CD4-positive, alpha-beta T cell (primary cell): ENCODE results near the gene TSPAN12. TPM values are rescaled to one million over a fixed set of nuclear protein-coding genes. Genes with fewer than 3 reads are reported as not detected.

Experiments used
- ATAC-seq: fragments of 200-7000 bp; cut with Tn5 transposase; one replicate; pipeline ENCODE4 v1.10.0; 2022; ENCODE audit warnings: mild to moderate bottlenecking; ENCODE audit not compliant: poor library complexity
- CTCF ChIA-PET: fragments of 350-600 bp; sonication (Branson Sonifier 250); formaldehyde crosslinking; loops from one replicate; lab custom pipeline; 2021; ENCODE audit warnings: antibody characterized with exemption, inconsistent platforms; lab: Charles Lee
- POLR2A ChIA-PET: fragments of 350-600 bp; sonication (Branson Sonifier 250); formaldehyde crosslinking; loops from one replicate; lab custom pipeline; 2021; ENCODE audit warnings: antibody characterized with exemption, inconsistent platforms; lab: Charles Lee
- DNase-seq, 14 experiments: peaks; one replicate each; pipeline ENCODE4 v3.0.0-alpha.2; 2013 to 2020; ENCODE audit warnings: mixed read lengths in 2 of 14
- H3K27ac ChIP-seq, 2 donors: one replicate each; pipeline versions ENCODE4 v1.5.1 to v1.7.0; 2013; ENCODE audit warnings: low read length in 2 of 2, low read depth in 1 of 2, mild to moderate bottlenecking in 1 of 2
- H3K27me3 ChIP-seq, 2 experiments: 1 replicate in 1 of 2; 2 replicates in 1 of 2; pipeline versions ENCODE4 v1.6.1 to v1.7.0; 2013; ENCODE audit warnings: low read length in 2 of 2, control low read depth in 1 of 2, mild to moderate bottlenecking in 1 of 2, moderate library complexity in 1 of 2; ENCODE audit not compliant: insufficient read depth in 2 of 2, control insufficient read depth in 1 of 2
- H3K36me3 ChIP-seq: one replicate; pipeline ENCODE4 v1.6.1; 2013; ENCODE audit warnings: low read length, control low read depth; ENCODE audit not compliant: insufficient read depth
- H3K4me1 ChIP-seq: one replicate; pipeline ENCODE4 v1.6.1; 2013; ENCODE audit warnings: low read length, control low read depth; ENCODE audit not compliant: insufficient read depth
- H3K4me3 ChIP-seq: one replicate; pipeline ENCODE4 v1.5.1; 2013; ENCODE audit warnings: mild to moderate bottlenecking, low read length, moderate library complexity
- H3K9me3 ChIP-seq, 2 experiments: 1 replicate in 1 of 2; 2 replicates in 1 of 2; pipeline versions ENCODE4 v1.6.1 to v1.7.0; 2013; ENCODE audit warnings: low read length in 2 of 2, mild to moderate bottlenecking in 2 of 2, control low read depth in 1 of 2, moderate library complexity in 1 of 2; ENCODE audit not compliant: control insufficient read depth in 1 of 2, insufficient read depth in 1 of 2
- H3K27ac Mint-ChIP-seq: one replicate; pipeline ENCODE4 v1.8.0; 2020; ENCODE audit warnings: mixed read lengths
- H3K27me3 Mint-ChIP-seq: one replicate; pipeline ENCODE4 v1.8.0; 2021; ENCODE audit warnings: mixed read lengths
- H3K36me3 Mint-ChIP-seq: one replicate; pipeline ENCODE4 v1.8.0; 2021; ENCODE audit warnings: low read depth, mixed read lengths
- H3K4me1 Mint-ChIP-seq: one replicate; pipeline ENCODE4 v1.8.0; 2021; ENCODE audit warnings: low read depth, mixed read lengths
- H3K4me3 Mint-ChIP-seq: one replicate; pipeline ENCODE4 v1.8.0; 2020; ENCODE audit warnings: mild to moderate bottlenecking, mixed read lengths
- H3K9me3 Mint-ChIP-seq: one replicate; pipeline ENCODE4 v1.8.0; 2020; ENCODE audit warnings: mixed read lengths
- intact Hi-C, 2 experiments: fragments of 100-400 bp; cut with DNase I in 1 of 2; cut with micrococcal nuclease in 1 of 2; formaldehyde crosslinking; loops; one replicate each; pipeline versions ENCODE4 v1.15.1 to v1.9.0; 2023 to 2025; cut with DNase I, micrococcal nuclease
- total RNA-seq, 174 experiments: library from RNA in 2 of 174; stranded (reverse) in 2 of 174; gene quantifications; one replicate each; pipeline ENCODE4 v1.2.3 and lab custom pipeline; 2021 to 2026
- TF ChIP-seq, protein P1 (sequence below): fragments of 200-600 bp; IDR thresholded peaks from one replicate; pipeline ENCODE4 v1.8.0; 2022; ENCODE audit warnings: antibody characterized with exemption, mild to moderate bottlenecking

TSPAN12 gene
- total RNA-seq, 2 experiments from 2014 or later, result not detected

- Mint-ChIP-seq H3K27me3 (peaks cover 68% of the 10 kb centered on the region), H3K4me1 (no peaks in the 10 kb centered on the region), H3K9me3 (no peaks in the 10 kb centered on the region), H3K36me3 (no peaks in the 10 kb centered on the region), H3K27ac (no peak overlapping the region), H3K4me3 (no peak overlapping the region)
- ChIA-PET CTCF (no interaction called here), POLR2A (no interaction called here)
- Histone ChIP-seq H3K4me1 (peaks cover under 1% of the 10 kb centered on the region), H3K4me3 (no peak overlapping the region), H3K9me3 (no peaks in the 10 kb centered on the region), H3K36me3 (no peaks in the 10 kb centered on the region), H3K27ac (no peak overlapping the region), H3K27me3 (peaks cover 17 to 45% of the 10 kb centered on the region in 2 experiments)
- intact Hi-C loops, result no loop called here
- TF ChIP-seq, protein P1, sequence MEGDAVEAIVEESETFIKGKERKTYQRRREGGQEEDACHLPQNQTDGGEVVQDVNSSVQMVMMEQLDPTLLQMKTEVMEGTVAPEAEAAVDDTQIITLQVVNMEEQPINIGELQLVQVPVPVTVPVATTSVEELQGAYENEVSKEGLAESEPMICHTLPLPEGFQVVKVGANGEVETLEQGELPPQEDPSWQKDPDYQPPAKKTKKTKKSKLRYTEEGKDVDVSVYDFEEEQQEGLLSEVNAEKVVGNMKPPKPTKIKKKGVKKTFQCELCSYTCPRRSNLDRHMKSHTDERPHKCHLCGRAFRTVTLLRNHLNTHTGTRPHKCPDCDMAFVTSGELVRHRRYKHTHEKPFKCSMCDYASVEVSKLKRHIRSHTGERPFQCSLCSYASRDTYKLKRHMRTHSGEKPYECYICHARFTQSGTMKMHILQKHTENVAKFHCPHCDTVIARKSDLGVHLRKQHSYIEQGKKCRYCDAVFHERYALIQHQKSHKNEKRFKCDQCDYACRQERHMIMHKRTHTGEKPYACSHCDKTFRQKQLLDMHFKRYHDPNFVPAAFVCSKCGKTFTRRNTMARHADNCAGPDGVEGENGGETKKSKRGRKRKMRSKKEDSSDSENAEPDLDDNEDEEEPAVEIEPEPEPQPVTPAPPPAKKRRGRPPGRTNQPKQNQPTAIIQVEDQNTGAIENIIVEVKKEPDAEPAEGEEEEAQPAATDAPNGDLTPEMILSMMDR, result no peak
- DNase-seq (no peak), ATAC-seq (no peak)
These were observed 5.1 kb upstream of the TSPAN12 start for GRCh38 chr7:120862987-120863590.

DNA sequence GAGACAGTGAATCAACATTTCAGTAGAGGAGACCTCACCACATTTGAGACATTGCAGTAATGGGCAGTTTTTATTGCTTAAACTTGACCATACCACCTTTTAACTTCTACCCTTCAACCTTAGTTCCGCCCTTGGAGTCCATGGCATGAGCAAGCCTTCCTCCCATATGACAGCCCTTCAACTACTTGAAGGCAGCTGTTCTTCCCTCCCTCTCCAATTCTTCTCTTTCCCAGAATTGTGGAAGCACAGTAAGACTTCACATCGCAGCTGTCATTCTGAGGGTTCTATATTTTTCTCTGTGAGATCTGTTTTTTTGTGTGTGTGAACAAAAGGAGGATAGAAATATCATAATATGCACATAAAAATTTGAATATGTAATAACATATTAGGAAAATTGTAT lies 2.2 kb upstream of the TSPAN12 start:
- DNase-seq (no peak), ATAC-seq (no peak)
- Histone ChIP-seq H3K27ac (no peak overlapping the region), H3K27me3 (peaks cover 31 to 57% of the 10 kb centered on the region in 2 experiments), H3K36me3 (no peaks in the 10 kb centered on the region), H3K4me1 (peaks cover 14% of the 10 kb centered on the region), H3K4me3 (no peak overlapping the region), H3K9me3 (peaks cover 0 to 4% of the 10 kb centered on the region in 2 experiments)
- Mint-ChIP-seq H3K4me1 (peaks cover 13% of the 10 kb centered on the region), H3K27me3 (peaks cover 68% of the 10 kb centered on the region), H3K27ac (no peak overlapping the region), H3K4me3 (no peak overlapping the region), H3K9me3 (no peaks in the 10 kb centered on the region), H3K36me3 (no peaks in the 10 kb centered on the region)
- ChIA-PET POLR2A (interaction anchor here (0.8 kb wide), 1 partner anchor 90 kb away, joined by 5 read pairs; the partner anchor contains the start of gene ING3), CTCF (interaction anchor here (1.2 kb wide), 1 partner anchor 13 kb away, joined by 3 read pairs; no protein-coding TSS in a partner anchor)
- TF ChIP-seq, protein P1, result no peak
- intact Hi-C loops, result no loop called here

- Histone ChIP-seq H3K27ac (no peak overlapping the region), H3K4me3 (no peak overlapping the region), H3K9me3 (peaks cover 0 to 4% of the 10 kb centered on the region in 2 experiments), H3K36me3 (no peaks in the 10 kb centered on the region), H3K27me3 (peaks cover 27 to 64% of the 10 kb centered on the region in 2 experiments), H3K4me1 (peaks cover 14% of the 10 kb centered on the region)
- Mint-ChIP-seq H3K4me3 (no peak overlapping the region), H3K27me3 (peaks cover 68% of the 10 kb centered on the region), H3K9me3 (no peaks in the 10 kb centered on the region), H3K4me1 (peaks cover 13% of the 10 kb centered on the region), H3K36me3 (no peaks in the 10 kb centered on the region), H3K27ac (no peak overlapping the region)
- intact Hi-C loops, result no loop called here
- ChIA-PET CTCF (no interaction called here), POLR2A (interaction anchor here (0.8 kb wide), 1 partner anchor 91 kb away, joined by 5 read pairs; the partner anchor contains the start of gene ING3)
- TF ChIP-seq, protein P1, result no peak
- no peak for ATAC-seq
- DNase-seq, result no peak
These were observed 1.5 kb upstream of the TSPAN12 start for GRCh38 chr7:120859459-120859858.
